Stimulated activated CD4-positive, alpha-beta T cell treated with anti-CD3 and anti-CD28 coated beads, Interleukin-15, amount 100 ng/mL, for 48 hours (primary cell): ENCODE measurements around the gene DAND5.
"Not testable (repeated sequence)": the region's sequence is repeated elsewhere in the genome, so short reads cannot be mapped to it uniquely, and the experiment has no call there.

Source experiments
- DNase-seq, 2 donors: peaks; one replicate each; pipeline ENCODE4 v3.0.0-alpha.2; 2020; ENCODE audit warnings: low read depth in 2 of 2

The DAND5 gene

DNA sequence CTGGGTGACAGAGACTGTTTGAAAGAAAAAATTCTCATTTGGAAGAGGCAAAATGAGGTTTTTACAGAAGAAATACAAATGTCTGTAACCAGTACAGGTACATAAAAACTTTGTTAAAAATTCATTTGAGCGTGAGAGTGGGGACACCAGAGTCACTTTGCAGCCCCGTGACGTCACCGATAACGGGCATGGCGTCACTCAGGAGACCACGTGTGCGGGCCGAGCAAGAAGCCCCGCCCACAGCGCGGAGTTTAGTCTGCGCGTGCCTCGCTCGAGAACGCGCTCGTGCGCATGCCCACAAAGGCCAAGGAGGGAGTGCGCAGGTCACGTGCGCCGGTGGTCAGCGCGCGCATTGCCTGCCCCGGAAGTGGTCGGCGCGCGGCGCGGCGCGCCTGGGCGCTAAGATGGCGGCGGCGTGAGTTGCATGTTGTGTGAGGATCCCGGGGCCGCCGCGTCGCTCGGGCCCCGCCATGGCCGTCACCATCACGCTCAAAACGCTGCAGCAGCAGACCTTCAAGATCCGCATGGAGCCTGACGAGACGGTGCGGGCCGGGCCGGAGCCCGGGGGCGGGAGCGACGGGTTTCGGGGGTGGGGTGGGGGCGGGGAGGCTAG lies 23.8 kb upstream of the DAND5 start, which contains the start of gene RAD23A:
TSS of gene RAD23A (plus strand) at position 384 of the 613 bp plus-strand sequence. CDS start at position 471, 87 bp downstream.
- peak; percentile 97 to 99 for DNase-seq

DNA sequence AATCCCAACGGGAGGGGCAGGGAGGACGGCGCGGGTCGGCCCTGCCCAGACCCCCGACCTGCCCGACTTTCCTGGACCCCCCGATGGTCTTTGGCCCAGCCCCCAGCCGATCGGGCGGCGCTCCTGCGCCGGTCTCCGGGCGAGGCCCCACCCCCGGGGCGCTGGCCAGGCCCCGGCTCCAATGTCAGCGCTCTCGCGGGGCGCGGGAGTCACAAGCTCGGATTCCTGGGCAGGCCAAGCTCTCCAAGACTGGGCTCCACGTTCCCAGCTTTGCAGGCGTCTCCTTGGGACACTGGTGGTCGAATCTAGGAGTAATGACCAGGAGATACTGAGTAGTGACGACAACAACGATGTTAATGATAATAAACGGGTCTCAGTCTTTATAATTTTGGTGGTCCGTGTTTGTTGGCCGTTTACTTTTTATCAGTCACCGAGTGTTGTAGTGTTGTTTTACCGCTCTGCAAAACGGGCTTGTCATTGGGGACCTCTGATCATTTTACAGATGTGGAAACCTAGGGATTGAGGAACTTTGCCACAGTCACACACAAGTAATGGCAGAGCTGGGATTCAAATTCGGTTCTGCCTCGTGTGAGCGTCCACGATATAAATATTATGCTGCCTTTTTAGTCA lies 23.2 kb upstream of the DAND5 start:
- DNase-seq, result peak in 1 of 2 donors; percentile 36

DNA sequence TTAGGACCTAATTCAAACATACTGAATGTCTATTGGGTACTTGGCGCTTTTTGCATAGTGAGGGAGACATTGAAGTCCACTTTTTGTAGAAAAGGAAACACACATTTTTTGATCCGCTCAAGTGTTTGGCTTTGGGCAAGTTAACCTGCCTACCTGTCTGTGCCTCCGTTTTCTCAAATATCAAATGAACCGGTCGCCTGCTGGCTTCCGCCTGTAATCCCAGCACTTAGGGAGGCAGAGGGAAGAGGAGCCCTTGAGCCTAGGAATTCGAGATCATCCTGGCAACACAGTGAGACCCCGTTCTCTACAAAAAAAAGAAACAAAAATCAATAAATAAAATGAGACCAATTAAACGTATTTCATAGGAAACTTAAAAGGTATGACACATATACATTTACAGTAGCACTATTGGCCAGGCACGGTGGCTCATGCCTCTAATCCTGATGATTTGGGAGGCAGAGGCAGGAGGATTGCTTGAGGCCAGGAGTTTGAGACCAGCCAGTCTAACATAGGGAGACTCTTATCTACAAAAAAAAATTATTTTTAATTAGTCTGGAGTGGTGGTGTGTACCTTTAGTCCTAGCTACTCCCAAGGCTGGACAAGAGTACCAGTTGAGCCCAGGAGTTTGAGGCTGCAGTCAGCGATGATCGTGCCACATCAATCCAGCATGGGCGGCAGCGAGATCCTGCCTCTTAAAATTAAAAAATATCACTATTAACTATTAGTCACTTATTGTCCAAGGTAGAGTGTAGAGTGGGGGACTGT lies 22.5 kb upstream of the DAND5 start:
- no peak for DNase-seq

DNA sequence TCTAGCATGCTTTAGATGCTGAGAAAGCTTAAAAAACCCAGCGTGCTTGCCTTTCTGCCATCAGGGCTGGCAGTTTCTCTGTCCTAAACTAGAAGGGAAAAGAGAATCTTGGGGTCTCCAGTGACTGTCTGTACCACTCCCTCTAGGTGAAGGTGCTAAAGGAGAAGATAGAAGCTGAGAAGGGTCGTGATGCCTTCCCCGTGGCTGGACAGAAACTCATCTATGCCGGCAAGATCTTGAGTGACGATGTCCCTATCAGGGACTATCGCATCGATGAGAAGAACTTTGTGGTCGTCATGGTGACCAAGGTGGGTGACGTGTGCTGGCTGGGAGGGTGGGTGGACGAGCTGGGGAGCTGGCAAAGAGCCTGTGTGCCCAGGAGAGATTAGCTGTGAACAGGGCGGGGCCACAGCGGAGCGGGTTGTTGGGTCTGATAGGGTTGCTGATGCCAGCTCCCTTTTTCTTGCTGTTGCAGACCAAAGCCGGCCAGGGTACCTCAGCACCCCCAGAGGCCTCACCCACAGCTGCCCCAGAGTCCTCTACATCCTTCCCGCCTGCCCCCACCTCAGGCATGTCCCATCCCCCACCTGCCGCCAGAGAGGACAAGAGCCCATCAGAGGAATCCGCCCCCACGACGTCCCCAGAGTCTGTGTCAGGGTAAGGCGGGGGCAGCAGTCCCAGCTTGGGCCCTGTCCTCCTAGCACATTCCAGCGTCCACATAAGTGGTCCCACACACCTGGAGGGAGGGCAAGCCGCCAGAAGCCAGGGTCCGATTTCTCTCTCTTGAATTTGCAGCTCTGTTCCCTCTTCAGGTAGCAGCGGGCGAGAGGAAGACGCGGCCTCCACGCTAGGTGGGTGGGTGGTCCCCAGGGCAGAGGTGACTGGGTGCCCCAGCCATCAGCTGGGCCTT lies 21.4 kb upstream of the DAND5 start:
- no peak for DNase-seq

DNA sequence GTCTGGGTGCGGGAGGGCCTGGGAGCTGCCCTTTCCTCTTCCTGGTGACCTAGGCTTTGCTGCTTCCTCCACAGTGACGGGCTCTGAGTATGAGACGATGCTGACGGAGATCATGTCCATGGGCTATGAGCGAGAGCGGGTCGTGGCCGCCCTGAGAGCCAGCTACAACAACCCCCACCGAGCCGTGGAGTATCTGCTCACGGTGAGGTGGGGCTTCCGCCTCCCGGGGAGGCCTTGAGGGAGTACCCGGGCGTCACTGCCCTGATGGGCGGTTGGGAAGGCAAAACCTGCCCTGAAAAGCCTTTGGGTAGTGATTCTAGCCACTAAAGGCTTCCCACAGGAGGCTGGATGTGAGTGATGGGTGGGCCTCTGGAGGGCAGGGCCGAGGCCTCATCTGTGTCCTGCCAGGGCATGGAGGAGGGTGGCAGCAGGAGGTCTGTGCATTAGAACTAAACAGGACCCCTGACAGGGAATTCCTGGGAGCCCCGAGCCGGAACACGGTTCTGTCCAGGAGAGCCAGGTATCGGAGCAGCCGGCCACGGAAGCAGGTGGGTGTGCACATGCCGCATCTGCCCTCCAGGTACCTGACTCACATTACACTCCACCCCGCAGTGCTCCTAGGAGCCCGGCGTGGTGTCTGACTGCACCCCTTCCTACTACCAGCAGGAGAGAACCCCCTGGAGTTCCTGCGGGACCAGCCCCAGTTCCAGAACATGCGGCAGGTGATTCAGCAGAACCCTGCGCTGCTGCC lies 20.6 kb upstream of the DAND5 start:
- DNase-seq, result no peak

DNA sequence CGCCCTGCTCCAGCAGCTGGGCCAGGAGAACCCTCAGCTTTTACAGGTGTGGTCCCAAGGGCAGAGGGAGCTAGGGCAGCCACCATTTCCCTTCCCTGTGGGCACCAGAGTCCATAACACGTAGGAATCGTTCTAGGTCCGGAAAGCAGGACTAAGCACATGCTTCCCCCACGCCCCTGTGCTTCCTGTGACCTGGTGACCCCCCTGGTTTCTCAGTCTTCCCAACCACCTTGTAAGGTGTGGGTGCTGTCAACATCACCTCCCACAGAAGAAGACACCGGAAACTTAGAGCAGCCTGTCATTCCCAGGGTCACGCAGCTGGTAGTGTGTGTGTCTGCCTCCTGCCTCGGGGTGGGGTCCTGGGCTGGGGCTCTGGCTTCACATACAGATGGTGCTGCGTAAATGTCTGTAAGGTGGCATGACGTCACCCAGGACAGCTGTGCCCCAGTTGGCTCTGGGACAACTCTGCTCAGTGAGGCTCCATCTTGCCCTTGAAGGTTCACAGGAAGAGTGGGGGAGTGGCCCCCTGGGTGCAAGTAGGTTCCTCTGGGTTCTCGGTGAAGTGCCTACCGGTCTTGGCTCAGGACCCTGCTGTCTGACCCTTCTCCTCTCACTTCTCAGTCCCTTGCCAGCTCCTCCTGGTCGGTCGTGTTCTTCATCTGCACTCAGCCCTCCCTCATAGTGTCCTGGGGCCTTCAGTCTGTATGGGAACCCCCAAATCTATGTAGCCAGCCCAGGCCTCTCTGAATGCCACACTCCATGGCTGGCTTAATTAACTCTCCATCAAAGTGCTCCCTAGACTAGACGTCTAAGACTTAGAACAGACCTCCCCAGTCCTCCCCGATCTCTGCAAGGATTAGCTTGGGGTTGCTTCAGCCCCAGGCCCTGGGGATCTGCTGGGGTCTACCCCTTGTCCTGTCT lies 19.8 kb upstream of the DAND5 start:
- DNase-seq, result no peak

DNA sequence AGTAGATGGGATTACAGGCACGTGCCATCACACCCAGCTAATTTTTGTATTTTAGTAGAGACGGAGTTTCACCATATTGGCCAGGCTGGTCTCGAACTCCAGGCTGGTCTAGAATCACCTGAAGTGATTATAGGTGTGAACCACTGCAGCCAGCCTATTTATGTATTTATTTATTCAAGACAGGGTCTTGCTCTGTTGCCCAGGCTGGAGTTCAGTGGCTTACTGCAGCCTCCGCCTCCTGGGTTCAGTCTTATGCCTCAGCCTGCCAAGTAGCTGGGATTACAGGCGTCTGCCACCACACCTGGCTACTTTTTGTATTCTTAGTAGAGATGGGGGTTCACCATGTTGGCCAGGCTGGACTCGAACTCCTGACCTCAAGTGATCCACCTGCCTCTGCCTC lies 17.3 kb upstream of the DAND5 start:
- DNase-seq, result not testable (repeated sequence)

DNA sequence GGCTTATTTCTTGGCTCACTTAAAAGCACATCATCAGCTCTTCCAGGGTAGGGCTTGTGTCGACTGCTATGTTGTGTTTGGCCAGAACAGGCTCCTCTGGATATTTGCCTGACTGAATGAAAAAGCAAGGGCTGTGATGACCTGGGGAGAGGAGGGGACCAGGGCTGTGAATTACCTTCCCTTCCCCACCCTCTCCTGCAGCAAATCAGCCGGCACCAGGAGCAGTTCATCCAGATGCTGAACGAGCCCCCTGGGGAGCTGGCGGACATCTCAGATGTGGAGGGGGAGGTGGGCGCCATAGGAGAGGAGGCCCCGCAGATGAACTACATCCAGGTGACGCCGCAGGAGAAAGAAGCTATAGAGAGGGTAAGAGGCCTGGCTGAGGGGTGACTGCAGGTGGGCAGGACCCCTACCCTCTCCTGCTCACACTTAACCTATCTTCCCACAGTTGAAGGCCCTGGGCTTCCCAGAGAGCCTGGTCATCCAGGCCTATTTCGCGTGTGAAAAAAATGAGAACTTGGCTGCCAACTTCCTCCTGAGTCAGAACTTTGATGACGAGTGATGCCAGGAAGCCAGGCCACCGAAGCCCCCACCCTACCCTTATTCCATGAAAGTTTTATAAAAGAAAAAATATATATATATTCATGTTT lies 16.8 kb upstream of the DAND5 start:
- DNase-seq, result no peak

DNA sequence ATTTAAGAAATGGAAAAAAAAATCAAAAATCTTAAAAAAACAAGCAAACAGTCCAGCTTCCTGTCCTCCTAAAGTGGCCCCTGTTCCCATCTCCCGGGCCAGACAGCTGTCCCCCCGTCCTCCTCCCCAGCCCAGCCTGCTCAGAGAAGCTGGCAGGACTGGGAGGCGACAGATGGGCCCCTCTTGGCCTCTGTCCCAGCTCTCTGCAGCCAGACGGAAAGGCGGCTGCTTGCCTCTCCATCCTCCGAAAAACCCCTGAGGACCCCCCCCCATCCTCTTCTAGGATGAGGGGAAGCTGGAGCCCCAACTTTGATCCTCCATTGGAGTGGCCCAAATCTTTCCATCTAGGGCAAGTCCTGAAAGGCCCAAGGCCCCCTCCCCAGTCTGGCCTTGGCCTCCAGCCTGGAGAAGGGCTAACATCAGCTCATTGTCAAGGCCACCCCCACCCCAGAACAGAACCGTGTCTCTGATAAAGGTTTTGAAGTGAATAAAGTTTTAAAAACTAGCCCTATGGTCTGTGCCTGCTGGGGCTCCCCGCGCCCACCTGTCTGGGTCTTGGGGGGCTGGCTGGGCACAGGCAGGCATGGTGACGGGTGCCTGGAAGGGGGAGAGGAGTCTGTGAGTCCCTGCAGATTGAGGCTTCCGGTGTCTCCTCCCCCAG lies 16.1 kb upstream of the DAND5 start:
- no peak for DNase-seq

DNA sequence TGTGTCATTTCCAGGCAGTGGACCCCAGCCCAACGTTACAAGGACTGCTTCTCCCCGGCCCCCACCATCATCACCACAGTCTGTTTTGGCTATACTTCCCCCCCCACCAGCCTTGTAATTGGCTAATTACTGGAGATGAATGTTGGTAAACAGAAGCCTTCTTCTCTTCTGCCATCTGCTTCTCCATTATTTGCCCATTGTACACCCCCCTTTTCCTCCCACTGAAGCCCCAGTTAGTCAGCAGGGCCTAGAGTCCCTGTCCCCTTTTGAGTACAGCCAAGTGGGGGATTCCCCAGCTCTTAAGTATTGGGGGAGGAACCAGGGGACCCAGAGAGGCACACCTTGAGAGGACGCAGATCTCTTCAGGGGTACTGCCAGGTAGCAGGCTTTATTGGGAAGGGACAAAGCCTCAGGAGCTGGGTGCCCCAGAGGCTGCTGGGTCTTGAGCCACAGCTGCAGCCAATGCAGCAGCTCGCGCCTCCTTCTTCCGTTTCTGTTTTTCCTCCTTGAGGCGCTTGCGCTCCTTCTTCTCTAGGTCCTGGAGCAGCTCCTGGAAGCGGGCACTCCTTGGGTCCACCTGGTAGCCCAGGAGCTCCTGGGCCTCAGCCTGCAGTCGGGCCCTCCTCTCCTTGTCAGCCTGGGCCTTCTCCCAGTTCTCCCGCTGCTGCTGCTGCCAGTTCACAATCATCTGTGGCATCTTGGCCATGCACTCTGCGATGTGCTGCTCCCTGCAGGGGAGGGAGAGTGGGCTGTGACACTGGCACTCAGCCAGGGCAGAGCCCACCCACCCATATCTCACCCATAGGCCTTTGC lies 15.4 kb upstream of the DAND5 start:
- DNase-seq, result no peak

DNA sequence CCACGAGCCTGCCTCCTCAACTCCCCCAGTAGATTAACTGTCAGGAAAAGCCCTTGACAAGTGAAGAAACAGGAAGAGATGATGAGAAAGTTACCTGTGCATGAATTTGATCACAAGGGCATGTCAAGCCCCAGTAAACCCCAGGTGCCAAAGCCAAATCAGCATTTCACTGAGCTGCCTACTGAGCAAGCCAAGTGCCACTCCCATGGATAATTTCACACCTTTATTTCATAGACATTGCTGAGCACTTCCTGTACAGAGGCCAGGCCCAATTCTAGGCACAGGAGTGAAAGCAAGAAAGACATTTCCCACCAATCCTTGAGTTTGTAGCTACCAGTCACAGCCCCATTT lies 14.8 kb upstream of the DAND5 start:
- DNase-seq, result no peak

DNA sequence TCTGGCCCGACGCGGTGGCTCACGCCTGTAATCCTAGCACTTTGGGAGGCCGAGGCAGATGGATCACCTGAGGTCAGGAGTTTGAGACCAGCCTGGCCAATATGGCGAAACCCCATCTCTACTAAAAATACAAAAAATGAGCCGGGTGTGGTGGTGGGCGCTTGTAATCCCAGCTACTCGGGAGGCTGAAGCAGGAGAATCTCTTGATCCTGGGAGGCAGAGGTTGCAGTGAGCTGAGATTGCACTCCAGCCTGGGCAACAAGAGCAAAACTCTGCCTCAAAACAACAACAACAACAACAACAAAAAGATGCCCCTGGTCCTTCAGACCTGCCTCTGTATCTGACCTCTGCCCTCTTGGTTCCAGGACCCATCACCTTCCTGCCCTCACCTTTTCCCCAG lies 13.8 kb upstream of the DAND5 start:
- not testable (repeated sequence) for DNase-seq

DNA sequence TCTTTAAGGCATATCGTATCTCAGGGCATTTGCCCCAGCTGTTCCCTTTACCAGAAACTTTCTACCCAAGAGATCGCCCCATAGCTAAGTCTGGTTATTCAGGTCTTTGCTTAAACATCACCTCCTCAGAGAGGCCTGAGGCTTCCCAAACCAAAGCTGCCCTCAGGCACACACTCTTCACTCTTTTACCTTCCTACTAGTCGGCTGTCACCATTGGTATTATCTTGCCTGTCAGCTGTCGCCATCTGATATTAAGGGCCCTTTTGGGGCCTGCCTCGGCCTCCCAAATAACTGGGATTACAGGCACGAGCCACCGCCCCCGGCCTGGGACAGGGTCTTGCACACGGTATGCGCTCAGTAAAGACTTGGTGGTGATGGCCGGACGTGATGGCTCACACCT lies 13.4 kb upstream of the DAND5 start:
- DNase-seq, result no peak

DNA sequence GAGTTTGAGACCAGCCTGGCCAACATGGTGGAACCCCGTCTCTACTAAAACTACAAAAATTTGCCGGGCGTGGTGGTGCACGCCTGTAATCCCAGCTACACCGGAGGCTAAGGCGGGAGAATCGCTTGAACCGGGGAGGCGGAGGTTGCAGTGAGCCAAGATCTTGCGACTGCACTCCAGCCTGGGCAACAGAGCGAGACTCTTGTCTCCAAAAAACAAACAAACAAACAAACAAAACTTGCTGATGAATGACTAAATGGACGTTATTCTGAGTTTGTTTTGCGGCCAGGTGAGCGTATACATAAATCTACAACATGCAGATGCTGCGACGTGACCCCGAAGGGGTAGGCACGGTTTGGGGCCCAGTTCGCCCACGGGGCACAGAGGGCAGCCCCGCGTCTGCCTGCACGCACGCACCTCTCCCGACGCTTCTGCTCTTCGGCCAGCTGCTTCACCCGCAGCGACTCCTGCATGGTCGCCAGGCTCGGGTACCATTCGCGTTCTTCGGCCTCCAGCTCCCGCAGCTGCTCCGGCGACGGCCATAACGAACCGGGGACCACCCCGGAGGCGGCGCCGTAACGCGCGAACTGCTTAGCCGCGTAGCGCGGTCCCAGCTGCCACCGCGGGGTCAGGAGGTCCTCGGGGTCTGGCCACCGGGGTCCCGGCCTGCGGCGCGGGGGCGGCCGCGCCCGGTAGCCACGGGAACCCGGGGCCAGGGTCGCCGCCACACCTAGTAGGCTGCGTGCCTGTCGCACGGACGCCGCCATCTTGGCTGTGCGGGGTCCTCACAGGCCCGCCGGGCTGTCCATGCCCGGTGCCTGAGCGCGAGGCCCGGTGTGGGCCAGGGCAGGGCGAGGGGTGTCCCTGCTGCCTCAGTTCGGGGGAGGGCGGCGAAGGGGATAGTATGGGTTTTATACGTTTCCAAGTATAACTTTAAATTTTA lies 12.7 kb upstream of the DAND5 start, which contains the start of gene GADD45GIP1:
TSS of gene GADD45GIP1 (minus strand) at position 778 of the 943 bp plus-strand sequence. CDS start at position 767, 11 bp downstream.
- peak; percentile 75 to 84 for DNase-seq

DNA sequence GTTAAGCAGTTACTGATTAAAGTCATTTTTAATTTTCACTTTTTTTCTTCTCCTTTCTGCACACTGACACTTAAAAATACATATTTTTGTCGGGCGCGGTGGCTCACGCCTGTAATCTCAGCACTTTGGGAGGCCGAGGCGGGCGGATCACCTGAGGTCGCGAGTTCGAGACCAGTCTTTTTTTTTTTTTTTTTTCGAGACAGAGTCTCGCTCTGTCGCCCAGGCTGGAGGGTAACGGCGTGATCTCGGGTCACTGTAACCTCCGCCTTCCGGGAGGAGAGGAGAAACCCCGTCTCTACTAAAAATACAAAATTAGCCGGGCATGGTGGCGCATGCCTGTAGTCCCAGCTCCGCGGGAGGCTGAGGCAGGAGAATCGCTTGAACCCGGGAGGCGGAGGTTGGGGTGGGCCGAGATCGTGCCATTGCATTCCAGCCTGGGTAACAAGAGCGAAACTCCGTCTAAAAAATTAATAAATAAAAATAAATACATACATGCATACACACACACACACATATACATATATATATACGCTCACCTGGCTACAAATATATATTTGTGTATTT lies 11.9 kb upstream of the DAND5 start:
- DNase-seq, result not testable (repeated sequence)

DNA sequence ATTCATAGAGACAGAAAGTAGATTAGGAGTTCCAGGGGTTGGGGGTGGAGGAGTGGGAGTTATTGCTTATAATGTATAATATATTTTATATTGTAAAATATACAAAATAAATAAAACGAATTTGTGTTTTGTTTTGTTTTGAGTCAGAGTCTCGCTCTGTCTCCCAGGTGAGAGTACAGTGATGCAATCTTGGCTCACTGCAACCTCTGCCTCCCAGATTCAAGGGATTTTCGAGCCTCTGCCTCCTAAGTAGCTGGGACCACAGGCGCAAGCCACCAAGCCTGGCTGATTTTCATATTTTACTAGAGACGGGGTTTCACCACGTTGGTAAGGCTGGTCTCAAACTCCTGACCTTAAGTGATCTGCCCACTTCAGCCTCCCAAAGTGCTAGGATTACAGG lies 9.9 kb upstream of the DAND5 start:
- DNase-seq, result no peak
